Measurements from ENCODE around the gene SLC25A11.

Gene SLC25A11

DNA sequence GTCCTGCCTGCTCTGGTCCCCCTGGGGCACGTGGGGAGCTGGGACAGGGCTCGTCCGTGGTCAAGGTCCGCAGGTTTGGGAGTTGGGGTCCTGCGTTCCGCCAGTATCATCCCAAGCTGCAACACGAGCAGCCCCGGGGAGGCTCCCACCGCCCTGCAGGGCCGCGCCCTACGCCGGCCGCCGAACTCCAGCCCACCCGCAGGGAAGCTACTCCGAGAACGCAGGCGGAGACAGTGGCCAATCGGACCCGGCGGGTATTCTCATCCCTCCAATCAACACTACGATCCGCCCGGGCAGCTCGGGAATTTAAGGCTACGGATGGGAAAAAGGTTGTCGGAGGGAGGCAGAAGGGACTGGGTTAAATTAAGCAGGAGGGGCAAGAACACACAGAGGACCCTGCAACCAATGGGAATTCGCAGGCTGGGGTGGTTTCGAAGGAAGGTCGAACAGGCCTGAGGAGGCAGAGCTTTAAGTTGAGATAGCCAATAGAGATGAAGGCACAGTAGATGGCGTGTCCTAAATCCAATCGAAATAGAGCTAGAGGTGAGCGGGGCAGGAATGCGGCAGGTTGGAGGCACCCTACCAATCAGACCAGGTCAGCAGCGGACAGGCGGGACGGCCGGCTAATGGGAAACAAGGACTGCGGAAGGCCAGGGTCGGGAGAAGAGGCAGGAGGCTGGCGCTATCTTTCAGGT, 27.1 kb upstream of the SLC25A11 start:
- peak; percentile 87 for DNase-seq (ENCODE audit: low spot score)

DNA sequence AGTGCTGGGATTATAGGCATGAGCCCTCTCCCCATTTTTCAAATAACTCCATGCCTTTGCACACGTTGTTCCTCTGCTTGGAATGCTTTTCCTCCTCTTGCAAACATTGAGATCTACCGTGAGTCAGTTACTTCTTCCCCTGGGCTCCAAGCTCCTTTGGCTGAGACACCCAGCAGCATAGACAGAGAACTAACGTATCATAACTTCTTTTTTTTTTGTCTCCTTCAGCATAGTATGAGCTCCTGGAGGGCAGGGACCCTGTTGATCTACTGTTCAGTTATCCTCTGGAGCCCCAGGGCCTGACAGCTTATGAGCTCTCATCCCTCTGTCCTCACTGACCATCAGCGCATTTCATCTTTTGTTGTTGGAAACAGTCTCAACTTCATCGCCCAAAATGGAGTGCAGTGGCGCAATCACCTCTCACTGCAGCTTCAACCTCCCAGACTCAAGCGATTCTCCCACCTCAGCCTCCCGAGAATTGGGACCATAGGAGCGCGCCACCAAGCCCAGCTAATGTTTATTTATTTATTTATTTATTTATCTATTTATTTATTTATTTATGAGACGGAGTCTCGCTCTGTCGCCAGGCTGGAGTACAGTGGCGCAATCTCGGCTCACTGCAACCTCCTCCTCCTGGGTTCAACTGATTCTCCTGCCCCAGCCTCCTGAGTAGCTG, 25.6 kb upstream of the SLC25A11 start:
- DNase-seq (ENCODE audit: low spot score), result no peak

DNA sequence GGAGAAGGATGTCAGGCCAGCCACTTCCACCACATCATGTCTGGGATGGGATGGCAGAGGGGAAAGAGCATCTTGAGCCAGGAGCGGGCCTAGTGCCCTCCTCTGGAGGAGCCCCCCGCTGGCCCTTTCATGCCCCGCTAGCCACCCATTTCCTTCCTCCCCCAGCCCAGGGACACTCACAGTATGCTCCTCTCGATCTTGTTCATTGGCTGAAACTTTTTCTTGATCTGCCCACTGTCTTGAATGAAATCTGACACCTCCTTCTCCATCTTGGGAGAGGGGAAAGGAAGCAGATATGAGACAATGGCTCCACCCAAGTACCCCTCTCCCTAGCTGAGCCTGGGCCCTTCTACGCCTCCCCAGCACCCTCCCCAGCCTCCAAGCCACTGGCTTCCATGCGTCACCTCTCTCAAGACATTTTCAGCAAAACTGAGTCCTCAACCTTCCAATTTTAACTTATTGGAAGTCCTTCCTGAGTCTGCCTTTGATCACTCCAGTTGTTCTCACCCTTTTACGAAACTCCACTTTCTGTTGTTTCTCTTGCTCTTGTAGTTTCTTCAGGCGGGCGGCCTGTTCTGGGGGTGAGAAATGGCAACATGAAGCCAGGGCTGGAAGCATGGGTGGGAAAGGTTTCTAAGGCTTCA, 20.6 kb upstream of the SLC25A11 start:
- DNase-seq (ENCODE audit: low spot score), result no peak

DNA sequence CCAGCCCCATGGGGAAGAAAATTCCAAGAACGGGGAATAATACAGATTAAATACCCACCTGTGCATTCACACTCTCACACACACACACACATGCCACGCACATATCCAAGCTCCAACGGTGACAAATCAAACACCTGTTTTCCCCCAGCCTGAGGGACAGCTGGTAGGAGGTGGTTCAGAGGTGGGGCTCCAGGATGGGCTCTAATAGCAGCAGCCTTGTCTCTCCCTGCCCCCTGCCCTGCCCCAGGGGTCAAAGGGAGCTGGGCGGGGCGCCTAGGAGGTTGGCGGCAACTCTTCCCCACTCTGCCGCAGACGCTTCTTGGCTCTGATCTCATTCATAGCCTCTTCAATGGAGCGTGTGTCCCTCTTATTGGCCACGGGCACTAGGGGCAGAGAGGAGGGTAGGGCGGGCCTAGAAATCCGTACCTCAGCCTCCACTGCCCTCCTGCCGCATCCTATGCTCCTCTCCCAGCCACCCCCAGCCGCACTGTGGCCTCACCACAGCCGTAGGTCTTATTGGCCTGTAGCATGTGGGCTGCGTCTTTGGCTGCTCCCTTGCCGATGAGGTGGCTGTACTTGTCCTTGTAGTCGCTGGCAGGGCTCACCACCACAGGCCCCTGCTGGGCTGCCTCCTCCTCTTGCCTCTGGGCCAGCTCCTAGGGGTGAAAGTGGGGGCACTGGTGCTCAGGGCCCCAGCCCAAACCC, 19.6 kb upstream of the SLC25A11 start:
- no peak for DNase-seq (ENCODE audit: low spot score)

DNA sequence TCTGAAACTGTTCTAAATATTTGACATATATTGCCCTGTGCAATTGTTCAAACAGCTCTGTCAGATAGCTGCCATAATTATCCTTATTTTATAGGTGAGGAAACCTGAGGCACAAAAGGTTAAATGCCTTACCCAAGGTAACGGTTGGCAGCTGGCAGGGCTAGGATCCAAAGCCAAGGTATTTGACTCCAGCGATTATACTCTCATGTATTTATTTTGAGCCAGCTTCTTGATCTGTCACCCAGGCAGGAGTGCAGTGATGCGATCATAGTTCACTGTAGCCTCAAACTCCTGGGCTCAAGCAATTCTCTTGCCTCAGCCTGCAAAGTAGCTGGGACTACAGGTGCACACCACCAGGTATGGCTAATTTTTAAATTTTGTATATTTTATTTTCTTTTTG, 18.3 kb upstream of the SLC25A11 start:
- DNase-seq (ENCODE audit: low spot score), result no peak

DNA sequence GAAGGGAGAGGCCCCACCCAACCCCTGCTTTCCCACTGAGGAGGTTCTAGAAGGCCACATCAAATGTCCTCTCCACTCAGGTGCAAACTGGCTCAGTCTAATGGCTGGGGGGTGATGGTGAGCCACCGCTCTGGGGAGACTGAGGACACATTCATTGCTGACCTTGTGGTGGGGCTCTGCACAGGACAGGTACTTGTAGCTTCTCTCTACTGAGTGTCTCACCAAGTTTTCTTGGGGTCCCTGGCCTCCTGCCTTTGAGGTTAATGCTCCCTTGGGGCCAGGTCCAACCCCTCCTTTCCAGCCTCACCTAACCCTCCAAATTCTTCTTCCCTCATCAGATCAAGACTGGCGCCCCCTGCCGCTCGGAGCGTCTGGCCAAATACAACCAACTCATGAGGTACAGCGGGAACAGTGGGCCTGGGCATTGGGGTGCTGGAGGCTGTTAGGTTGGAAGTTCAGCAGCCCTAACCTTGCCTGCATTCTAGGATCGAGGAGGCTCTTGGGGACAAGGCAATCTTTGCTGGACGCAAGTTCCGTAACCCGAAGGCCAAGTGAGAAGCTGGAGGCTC, 16.7 kb upstream of the SLC25A11 start:
- DNase-seq (ENCODE audit: low spot score), result no peak

DNA sequence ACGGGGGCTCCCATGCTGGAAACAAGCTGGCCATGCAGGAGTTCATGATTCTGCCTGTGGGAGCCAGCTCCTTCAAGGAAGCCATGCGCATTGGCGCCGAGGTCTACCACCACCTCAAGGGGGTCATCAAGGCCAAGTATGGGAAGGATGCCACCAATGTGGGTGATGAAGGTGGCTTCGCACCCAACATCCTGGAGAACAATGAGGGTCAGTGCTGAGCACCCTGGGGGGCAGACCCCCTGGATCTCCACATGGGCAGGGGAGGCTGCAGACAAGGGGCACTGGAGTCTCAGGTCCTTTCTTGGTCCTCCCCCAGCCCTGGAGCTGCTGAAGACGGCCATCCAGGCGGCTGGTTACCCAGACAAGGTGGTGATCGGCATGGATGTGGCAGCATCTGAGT, 15.2 kb upstream of the SLC25A11 start:
- no peak for DNase-seq (ENCODE audit: low spot score)

DNA sequence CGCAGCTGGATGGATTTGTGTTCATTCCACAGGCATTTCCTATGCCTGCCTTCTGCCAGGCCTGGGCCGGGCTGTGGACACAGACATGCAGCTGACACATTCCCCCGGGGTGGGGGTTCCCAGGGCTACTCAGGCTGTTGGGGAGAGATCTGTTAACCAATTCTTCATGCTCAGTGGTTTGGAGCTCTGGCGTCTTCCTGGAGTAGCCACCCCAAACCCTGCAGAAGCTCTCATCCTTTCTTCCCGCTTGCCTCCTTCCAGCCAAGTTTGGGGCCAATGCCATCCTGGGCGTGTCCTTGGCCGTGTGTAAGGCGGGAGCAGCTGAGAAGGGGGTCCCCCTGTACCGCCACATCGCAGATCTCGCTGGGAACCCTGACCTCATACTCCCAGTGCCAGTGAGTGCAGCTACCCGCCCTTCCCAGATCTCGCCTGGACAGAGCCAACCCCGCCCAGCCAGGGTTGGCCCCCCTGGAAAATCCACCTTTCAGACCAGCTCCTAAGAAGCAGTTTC, 13.7 kb upstream of the SLC25A11 start:
- no peak for DNase-seq (ENCODE audit: low spot score)

DNA sequence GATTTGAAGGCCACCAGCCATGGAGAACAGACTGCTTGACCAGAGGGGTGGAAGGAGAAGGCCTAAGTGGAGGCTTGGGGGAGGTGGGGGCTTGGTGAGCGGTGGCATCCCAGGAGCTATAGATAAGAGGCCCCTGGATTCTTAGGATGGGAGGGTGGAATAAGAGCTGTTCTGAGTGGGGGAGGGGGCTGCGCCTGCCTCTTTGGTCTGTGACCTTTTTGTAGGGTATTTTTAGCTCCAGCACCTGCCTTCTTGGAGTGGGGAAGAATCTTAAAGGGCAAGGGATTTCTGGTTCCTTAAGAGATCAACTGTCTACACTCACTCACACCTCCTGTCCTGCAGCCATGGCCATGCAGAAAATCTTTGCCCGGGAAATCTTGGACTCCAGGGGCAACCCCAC, 11.6 kb upstream of the SLC25A11 start:
- no peak for DNase-seq (ENCODE audit: low spot score)

DNA sequence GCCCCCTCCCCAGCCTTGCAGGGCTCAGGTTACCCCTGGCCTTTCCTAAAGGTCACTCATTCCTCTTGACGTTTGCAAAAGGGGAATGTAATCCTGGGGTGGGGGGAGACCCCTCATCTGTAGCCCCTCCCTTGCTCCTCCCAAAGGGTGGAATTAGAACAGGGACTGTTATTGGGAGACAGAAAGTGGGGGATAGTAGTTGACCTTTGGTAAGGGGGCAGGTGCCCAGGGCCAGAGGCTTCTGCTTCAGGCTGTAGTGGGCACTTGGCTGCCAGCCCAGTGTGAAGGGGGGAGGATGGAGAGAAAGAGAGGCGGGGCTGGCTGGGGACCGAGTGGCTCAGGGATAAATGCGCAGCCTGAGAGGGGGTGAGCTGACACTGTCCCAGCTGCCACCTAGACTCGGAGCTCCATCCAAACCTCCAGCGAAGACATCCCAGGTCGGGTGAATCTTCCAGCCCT, 10.9 kb upstream of the SLC25A11 start, which contains the start of gene ENO3:
Gene ENO3 (plus strand): TSS at position 374 of the 459 bp plus-strand sequence. CDS start 711 bp downstream, outside the sequence.
- peak; percentile 48 for DNase-seq (ENCODE audit: low spot score)

DNA sequence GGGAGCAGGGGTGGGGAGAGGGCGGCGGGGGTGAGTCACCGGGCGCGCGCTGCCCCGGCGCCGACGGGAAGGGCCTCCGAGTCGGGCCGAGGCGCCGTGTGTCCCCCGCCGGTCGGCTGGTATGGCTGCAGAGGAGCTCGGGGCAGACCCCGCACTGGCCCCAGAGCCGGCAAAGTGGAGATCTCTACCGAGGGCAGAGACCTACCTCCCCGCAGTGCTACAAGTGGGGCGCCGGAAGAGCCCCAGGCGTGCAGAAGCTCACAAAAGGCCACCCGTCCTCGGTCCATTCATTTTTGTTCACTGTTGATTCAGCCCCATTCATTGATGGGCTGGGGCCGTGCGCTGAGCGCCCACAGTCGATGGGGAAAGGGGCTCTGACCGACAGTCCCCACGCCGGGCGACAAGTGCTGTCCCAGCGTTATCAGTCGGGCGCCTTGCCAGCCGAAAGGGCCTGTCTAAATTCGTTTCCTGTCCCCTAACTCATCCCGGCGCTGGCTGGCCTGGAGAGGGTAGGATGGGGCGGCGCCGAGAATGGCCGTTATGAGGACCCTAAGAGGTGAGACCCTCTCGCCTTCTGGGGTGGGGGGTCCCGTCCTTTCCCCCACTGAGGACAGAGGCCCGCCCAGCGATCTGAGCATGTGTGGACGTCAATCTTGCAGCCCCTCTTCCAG, 10.4 kb upstream of the SLC25A11 start:
- no peak for DNase-seq (ENCODE audit: low spot score)

DNA sequence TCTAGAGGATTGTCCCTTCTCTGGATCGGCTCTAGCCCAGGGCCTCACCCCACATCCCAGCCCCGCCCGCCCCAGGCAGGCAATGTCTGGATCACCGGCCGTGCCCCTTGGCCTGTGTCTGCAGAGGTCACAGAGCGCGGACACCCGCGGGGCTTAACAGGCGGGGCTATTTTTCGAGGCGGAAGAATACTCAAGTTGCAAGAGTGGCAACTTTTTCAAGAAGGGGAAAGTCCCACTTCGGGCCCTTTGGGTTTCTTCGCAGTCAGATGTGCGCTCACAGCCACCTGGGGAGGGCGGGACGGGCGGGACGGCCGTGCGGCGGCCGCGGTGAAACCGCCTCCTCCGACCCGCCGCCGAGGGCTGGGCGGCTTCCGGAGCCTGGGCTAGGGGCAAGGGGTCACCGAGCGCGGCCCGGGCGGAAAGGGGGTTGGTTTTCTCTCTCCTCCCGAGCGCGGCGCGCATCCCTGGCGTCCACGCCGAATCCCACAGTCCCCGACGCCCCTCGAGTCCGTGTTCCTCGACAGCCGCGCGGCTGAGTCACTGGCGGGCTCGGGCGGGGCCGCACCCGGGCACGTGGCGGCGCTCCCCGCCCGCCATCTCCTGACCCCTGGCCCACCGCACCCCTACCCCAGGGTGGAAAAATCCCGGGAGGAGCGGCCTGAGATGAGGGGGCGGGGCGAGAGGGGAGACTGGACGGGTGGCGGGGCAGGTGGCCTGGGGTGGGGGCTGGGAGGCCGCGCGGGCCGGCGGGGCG, 9.7 kb upstream of the SLC25A11 start:
- DNase-seq (ENCODE audit: low spot score), result peak; percentile 72

DNA sequence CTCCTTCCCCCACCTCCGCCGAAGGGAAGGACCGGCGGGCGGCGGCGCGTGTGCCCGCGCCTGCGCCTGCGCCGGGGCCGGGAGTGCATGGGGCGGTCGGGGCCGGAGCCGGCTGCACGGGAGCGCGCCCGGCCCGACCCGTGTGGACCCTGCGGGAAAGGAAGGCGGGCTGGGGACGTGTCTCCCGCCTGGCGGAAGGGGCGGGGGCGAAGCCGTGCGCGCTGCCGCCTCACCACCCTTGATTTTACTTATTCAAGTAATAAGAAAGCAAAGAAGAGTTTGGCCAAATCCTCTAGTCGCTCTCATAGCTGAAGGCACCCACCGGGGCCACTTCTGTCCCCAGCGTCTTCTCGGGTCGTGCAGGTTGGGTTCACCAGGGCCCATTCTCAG, 9.1 kb upstream of the SLC25A11 start:
- DNase-seq (ENCODE audit: low spot score), result peak; percentile 88

DNA sequence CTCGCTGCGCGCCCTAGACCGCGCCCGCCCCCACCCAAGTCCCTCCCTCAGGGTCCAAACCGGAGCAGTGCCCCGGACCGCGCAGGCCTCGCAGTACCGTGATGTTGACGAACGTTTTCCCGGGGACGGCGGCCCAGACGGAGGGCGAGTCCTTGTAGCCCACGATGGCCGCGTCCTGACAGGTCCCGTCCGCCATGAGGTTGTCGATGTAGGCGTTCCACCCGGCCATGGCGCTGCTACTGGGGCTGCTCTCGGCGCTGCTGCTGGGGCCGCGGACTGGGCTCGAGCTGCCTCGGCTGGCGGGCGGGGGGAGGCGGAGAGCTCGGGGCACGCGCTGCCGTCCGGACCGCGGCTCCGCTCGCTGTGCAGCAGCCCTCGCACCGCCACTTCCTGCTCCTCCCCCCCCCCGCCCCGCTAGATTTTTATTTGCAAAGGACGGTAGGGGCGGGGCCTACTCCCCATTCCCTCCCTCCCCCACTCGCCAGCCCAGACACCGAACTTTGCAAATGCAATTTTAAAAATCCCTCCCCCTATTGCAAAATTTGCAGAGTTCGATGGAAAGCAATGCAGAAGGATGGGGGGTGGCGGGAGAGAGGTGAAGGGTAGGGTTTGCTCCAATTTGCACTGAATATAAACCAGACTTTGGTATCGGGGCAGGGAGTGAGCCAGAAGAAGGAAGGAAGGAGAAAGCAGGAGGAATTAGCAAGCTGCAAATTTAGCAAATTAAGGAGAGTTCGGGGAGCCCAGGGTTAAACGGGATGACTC, 8.5 kb upstream of the SLC25A11 start, which contains the start of gene PFN1:
Gene PFN1 (minus strand): TSS at position 365 of the 765 bp plus-strand sequence. CDS start 136 bp downstream, at position 229.
- peak; percentile 77 for DNase-seq (ENCODE audit: low spot score)

DNA sequence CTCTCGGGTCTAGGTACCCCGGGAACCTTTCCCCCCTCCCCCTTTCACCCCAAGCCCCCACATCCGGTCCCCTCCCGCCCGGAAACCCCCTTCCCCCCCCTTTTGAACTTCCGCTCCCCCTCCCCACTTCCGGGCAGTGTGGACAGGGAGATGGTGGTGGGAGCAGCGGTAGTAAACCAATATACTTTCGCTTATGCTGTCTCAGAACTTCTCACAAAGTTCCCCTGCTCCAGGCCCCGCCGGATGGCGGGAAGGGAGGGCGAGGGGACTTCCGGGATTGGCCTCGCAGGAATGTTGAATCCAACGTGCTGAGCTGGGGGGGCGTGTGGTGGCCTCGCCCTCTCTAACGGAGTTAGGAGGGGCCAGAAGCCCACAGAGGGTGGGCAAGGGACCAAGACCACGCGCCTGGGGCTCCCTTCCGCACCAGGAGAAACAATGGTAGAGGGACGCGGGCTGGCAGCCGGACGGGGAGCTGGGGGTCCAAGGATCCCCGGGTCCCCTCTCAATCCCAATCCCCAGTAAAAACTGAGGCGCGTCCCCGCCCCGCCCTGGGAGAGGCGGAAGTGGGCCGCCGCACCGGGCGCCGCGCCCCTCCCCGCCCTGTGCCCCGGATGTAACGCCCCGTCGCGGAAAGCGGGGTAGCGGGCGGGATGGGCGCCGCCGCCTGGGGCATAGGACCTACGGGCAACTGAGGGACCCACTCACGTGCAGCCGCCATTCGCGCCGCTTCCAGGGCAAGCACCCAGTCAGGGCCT, 7.7 kb upstream of the SLC25A11 start:
- peak; percentile 63 for DNase-seq (ENCODE audit: low spot score)

DNA sequence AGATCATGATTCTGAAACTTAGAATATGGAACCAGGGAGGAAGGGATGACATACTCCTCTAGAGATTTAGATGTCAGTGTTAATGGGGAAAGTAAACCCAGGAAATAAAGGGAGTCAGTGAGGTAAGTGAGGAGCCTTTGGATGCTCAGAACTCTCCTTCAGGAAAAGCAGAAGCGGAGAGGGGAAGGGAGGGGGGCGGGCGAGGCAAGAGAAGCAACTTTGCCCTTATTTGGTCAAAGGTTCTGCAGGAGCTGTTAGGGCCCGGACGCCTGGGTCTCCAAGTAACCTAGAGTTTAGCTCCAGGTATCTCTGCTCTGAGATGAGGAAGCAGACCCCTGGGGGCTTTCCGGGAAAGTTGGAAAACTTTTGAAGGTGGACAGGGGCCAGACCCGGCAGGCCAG, 7.2 kb upstream of the SLC25A11 start:
- DNase-seq (ENCODE audit: low spot score), result no peak

DNA sequence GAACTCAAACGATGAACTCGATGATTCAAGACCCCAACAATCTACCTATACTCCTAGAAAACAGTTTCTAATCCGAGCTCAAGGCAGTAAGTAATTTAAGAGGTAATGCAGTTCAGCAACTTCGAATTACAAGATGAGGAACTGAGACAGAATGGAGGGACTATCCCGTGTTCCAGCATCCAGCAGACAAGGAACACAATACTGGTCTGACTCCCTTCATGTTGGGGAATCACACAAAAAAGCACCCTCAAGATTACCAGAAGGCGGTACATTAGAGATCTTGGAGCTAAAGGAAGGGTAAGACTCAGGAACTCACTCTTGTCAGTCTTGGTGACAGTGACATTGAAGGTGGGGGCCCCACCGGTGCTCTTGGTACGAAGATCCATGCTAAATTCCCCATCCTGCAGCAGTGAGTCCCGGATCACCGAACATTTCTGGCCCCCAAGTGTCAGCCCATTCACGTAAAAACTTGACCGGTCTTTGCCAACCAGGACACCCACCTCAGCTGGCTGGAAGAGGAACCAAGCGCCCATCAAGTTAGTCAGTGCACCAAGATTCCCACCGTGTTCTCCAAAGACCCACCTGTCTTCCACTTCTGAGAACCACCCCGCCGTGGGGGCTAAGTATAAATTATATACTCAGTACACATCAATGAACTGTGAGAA, 6.6 kb upstream of the SLC25A11 start:
- DNase-seq (ENCODE audit: low spot score), result no peak

DNA sequence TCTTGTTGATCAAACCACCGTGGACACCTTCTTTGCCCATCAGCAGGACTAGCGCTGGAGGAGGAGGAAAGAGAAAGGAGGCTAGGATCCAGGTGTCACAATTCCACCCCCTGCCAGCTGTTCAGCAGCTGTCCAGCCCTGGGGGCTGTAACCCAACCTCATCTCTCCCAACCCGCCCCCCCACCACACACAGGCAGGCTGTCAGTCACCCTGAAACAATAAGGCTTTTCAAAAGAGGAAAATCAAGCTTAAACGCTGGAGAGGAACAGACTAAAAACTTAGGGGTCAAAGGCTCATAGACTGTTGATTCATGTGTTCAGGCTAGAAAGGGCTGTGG, 6.1 kb upstream of the SLC25A11 start:
- DNase-seq (ENCODE audit: low spot score), result no peak

Data from D341Med (cell line).